ENCODE results near the gene MAN1A1. TPM values are rescaled to one million over a fixed set of nuclear protein-coding genes. Genes with fewer than 3 reads are reported as not detected.

The MAN1A1 gene
- polyA plus RNA-seq, 1 donor (not counting 4 experiments of a cell fraction or from before 2014, with no cell fraction given): 20.2 TPM

DNA sequence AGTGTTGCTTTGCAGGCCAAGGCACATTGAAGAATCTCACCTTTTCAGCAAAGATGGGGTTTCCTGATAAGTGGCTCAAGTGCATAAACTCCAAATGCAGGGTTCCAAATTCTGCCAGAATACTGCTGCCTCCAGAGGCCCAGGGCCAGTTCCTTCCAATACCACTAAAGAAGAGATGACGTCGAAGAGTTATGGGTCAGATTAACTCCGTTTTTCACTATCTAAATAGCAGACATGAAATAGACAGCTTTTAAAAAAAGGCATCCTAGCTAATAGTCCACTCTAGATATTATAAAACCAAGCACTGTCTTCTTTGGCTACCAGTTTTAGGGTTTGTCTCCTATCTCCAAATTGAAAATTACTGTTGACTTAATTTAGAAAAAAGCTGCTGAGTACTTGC is 144.8 kb downstream of the MAN1A1 start:
- Histone ChIP-seq H4K20me1 (ENCODE audit: control insufficient read depth, extremely low read depth, insufficient read depth, low read length) (no peaks in the 10 kb centered on the region), H3K4me1 (ENCODE audit: control insufficient read depth, extremely low read depth, insufficient read depth, low read length) (no peaks in the 10 kb centered on the region), H3K27ac (ENCODE audit: control insufficient read depth, insufficient read depth, low read length) (no peak overlapping the region), H2AFZ (ENCODE audit: control insufficient read depth, low read length) (no peak overlapping the region), H3K9ac (ENCODE audit: control insufficient read depth, extremely low read depth, insufficient read depth, low read length) (no peak overlapping the region), H3K9me3 (ENCODE audit: control insufficient read depth, low read depth, low read length) (no peaks in the 10 kb centered on the region), H3K36me3 (ENCODE audit: control insufficient read depth in 2 of 2, extremely low read depth in 1 of 2, insufficient read depth in 2 of 2, low read length in 2 of 2) (peaks cover 2% of the 10 kb centered on the region in 2 experiments), H3K27me3 (ENCODE audit: control insufficient read depth, extremely low read depth, insufficient read depth, low read length) (no peaks in the 10 kb centered on the region), H3K9me1 (ENCODE audit: control insufficient read depth, extremely low read depth, insufficient read depth, low read length) (no peaks in the 10 kb centered on the region), H3K79me2 (ENCODE audit: control insufficient read depth, insufficient read depth, low read length) (no peaks in the 10 kb centered on the region), H3K4me3 (ENCODE audit: control insufficient read depth in 2 of 3, extremely low read depth in 1 of 3, insufficient read depth in 2 of 3, low read depth in 1 of 3, low read length in 3 of 3) (no peak overlapping the region), H3K4me2 (ENCODE audit: control insufficient read depth, extremely low read depth, insufficient read depth, low read depth, low read length) (no peak overlapping the region)
- TF ChIP-seq, protein P1, sequence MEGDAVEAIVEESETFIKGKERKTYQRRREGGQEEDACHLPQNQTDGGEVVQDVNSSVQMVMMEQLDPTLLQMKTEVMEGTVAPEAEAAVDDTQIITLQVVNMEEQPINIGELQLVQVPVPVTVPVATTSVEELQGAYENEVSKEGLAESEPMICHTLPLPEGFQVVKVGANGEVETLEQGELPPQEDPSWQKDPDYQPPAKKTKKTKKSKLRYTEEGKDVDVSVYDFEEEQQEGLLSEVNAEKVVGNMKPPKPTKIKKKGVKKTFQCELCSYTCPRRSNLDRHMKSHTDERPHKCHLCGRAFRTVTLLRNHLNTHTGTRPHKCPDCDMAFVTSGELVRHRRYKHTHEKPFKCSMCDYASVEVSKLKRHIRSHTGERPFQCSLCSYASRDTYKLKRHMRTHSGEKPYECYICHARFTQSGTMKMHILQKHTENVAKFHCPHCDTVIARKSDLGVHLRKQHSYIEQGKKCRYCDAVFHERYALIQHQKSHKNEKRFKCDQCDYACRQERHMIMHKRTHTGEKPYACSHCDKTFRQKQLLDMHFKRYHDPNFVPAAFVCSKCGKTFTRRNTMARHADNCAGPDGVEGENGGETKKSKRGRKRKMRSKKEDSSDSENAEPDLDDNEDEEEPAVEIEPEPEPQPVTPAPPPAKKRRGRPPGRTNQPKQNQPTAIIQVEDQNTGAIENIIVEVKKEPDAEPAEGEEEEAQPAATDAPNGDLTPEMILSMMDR (optimal IDR thresholded peaks at IDR 0.05 in 1 of 3, IDR thresholded peaks at IDR 0.05 in 1 of 3, conservative IDR thresholded peaks at IDR 0.05 in 1 of 3; ENCODE audit: extremely low read depth in 1 of 3, insufficient read depth in 2 of 3, low read length in 3 of 3): no peak
- no peak for TF ChIP-seq EZH2 (IDR thresholded peaks at IDR 0.05; ENCODE audit: low read length)
- FAIRE-seq (no peak), DNase-seq (ENCODE audit: low read depth, low spot score) (no peak)
- dilution Hi-C loops (cut with MboI; ENCODE audit: extremely low pct_ligation_motif_present, low sequenced_read_pairs): no loop called here

DNA sequence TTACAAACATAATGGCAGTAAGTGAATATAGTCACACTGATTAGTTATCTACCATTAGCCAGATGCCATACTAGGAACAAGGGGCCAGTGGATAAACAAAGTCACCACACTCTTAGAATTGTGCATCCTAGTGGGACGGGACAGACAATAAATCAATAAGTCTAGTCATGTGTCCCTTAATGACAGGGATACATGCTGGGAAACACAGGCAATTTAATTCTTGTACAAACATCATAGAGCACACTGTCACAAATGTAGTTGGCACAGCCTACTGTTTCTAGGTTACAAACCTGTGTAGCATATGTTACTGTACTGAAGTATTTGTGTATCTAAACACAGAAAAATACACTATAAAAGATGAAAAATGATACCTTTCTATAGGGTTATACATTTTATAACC is 148.1 kb downstream of the MAN1A1 start:
- peaks cover 2% of the 10 kb centered on the region in 2 experiments for H3K36me3 ChIP-seq (ENCODE audit: control insufficient read depth in 2 of 2, extremely low read depth in 1 of 2, insufficient read depth in 2 of 2, low read length in 2 of 2)

DNA sequence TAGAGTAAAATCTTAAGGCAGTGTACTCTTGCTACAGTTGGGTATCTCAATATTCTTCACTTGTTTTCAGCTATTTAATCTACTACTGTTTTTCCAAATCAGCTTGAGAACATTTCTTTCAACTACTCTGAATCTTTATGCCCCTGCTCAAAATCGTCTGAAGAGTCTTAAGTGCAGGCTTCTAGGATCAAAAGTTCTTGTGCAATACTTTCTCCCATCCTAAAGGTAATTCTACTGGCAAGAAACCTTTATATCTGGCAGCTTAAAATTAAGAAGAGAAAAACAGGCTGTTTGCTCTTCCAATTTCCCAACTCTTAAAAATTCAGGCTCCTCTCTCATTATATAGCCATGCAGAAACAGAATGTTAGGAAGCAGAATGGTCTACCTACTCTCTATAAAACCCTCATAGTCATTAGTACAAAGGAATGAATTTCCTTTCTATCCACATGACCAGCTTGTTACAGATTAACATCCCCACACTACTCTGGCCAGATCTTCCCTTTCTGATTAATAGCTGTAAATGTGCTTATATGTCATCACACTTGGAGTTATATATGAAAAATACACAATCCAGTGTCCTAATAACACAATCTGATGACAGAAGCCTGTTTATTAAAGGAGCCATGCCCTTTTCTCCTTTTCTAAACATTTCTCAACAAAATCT is 148.9 kb downstream of the MAN1A1 start:
- TF ChIP-seq, protein P1 (optimal IDR thresholded peaks at IDR 0.05 in 1 of 3, IDR thresholded peaks at IDR 0.05 in 1 of 3, conservative IDR thresholded peaks at IDR 0.05 in 1 of 3; ENCODE audit: extremely low read depth in 1 of 3, insufficient read depth in 2 of 3, low read length in 3 of 3): no peak
- no peaks in the 10 kb centered on the region for H3K9me3 ChIP-seq (ENCODE audit: control insufficient read depth, low read depth, low read length)
- no peaks in the 10 kb centered on the region for H4K20me1 ChIP-seq (ENCODE audit: control insufficient read depth, extremely low read depth, insufficient read depth, low read length)
- no peak overlapping the region for H3K4me2 ChIP-seq (ENCODE audit: control insufficient read depth, extremely low read depth, insufficient read depth, low read depth, low read length)
- no peak overlapping the region for H3K27ac ChIP-seq (ENCODE audit: control insufficient read depth, insufficient read depth, low read length)
- no peaks in the 10 kb centered on the region for H3K9me1 ChIP-seq (ENCODE audit: control insufficient read depth, extremely low read depth, insufficient read depth, low read length)
- no peak for DNase-seq (ENCODE audit: low read depth, low spot score)
- H3K79me2 ChIP-seq (ENCODE audit: control insufficient read depth, insufficient read depth, low read length): no peaks in the 10 kb centered on the region
- no peaks in the 10 kb centered on the region for H3K4me1 ChIP-seq (ENCODE audit: control insufficient read depth, extremely low read depth, insufficient read depth, low read length)
- no peak overlapping the region for H3K4me3 ChIP-seq (ENCODE audit: control insufficient read depth in 2 of 3, extremely low read depth in 1 of 3, insufficient read depth in 2 of 3, low read depth in 1 of 3, low read length in 3 of 3)
- no peak overlapping the region for H3K9ac ChIP-seq (ENCODE audit: control insufficient read depth, extremely low read depth, insufficient read depth, low read length)
- peaks cover 2% of the 10 kb centered on the region in 2 experiments for H3K36me3 ChIP-seq (ENCODE audit: control insufficient read depth in 2 of 2, extremely low read depth in 1 of 2, insufficient read depth in 2 of 2, low read length in 2 of 2)
- H3K27me3 ChIP-seq (ENCODE audit: control insufficient read depth, extremely low read depth, insufficient read depth, low read length): no peaks in the 10 kb centered on the region
- dilution Hi-C loops (cut with MboI; ENCODE audit: extremely low pct_ligation_motif_present, low sequenced_read_pairs): no loop called here
- no peak overlapping the region for H2AFZ ChIP-seq (ENCODE audit: control insufficient read depth, low read length)
- no peak for FAIRE-seq

More for the DNA sequence above, 148.1 kb downstream of the MAN1A1 start:
- Histone ChIP-seq H4K20me1 (ENCODE audit: control insufficient read depth, extremely low read depth, insufficient read depth, low read length) (no peaks in the 10 kb centered on the region), H3K4me3 (ENCODE audit: control insufficient read depth in 2 of 3, extremely low read depth in 1 of 3, insufficient read depth in 2 of 3, low read depth in 1 of 3, low read length in 3 of 3) (no peak overlapping the region), H3K79me2 (ENCODE audit: control insufficient read depth, insufficient read depth, low read length) (no peaks in the 10 kb centered on the region), H3K4me2 (ENCODE audit: control insufficient read depth, extremely low read depth, insufficient read depth, low read depth, low read length) (no peak overlapping the region), H3K9me3 (ENCODE audit: control insufficient read depth, low read depth, low read length) (no peaks in the 10 kb centered on the region), H3K9ac (ENCODE audit: control insufficient read depth, extremely low read depth, insufficient read depth, low read length) (no peak overlapping the region), H3K9me1 (ENCODE audit: control insufficient read depth, extremely low read depth, insufficient read depth, low read length) (no peaks in the 10 kb centered on the region), H3K27me3 (ENCODE audit: control insufficient read depth, extremely low read depth, insufficient read depth, low read length) (no peaks in the 10 kb centered on the region), H3K27ac (ENCODE audit: control insufficient read depth, insufficient read depth, low read length) (no peak overlapping the region), H3K4me1 (ENCODE audit: control insufficient read depth, extremely low read depth, insufficient read depth, low read length) (no peaks in the 10 kb centered on the region), H2AFZ (ENCODE audit: control insufficient read depth, low read length) (no peak overlapping the region)
- no peak for TF ChIP-seq EZH2 (IDR thresholded peaks at IDR 0.05; ENCODE audit: low read length)
- dilution Hi-C loops (cut with MboI; ENCODE audit: extremely low pct_ligation_motif_present, low sequenced_read_pairs): no loop called here
- no peak for FAIRE-seq
- no peak for DNase-seq (ENCODE audit: low read depth, low spot score)

All from keratinocyte (primary cell).